ENCODE measurements around the gene RPL36AL.
A peak's percentile ranks its signal among the peaks of the same experiment; 100 is the strongest.
"Not testable (repeated sequence)": the region's sequence is repeated elsewhere in the genome, so short reads cannot be mapped to it uniquely, and the experiment has no call there.

Gene RPL36AL

DNA sequence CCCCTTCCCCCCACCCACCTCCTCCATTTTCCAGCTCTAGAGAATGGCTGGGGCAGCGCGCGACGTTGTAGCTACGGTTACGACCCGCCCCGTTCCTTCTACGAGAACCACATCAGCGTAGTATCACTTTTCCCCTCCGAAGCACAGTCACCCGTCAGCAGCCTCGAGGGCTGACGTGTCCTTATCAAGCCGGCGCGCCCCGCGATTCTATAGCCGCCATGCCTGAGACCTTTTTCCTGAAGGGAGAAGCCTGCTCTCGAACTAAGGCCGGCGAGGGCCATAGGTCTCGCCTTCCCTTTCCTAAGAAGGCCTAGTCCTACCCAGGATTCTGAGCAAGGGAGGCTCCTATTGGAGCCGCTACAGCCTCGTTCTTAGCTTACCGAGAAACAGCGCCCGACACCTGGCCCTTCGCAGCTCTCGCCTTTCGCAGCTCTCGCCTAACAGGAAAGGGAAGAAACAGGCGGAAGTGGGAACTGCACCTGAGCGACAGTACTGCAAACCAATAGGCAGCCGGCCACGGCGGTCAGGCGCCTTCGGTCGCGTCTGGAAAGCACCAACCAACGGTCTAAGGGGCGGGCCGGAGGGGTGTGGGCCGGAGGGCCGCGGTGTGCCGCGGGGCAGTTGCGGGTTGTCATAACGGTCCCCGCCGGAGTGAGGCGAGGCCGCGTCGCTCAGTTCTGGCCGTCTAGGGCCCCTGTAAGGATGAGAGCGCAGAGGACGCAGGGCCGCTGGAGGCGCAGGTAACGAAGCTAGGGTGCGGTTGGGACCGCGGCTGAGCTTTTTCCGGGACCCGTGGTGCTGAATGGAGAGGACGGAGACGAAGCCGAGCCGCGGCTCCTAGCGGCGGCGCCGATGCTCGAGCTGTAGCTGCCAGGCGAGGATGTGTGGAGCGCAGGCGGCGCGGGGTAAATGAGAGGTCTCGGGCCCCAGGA, at the start of gene RPL36AL, which contains the start of gene MGAT2:
Gene RPL36AL (minus strand): TSS at position 445 of the 932 bp plus-strand sequence. CDS start 1,522 bp downstream, outside the sequence.
Gene MGAT2 (plus strand): TSS at position 618 of the 932 bp plus-strand sequence. CDS start 470 bp downstream, outside the sequence.
- DNase-seq (ENCODE audit: low read depth): peak; percentile 92

DNA sequence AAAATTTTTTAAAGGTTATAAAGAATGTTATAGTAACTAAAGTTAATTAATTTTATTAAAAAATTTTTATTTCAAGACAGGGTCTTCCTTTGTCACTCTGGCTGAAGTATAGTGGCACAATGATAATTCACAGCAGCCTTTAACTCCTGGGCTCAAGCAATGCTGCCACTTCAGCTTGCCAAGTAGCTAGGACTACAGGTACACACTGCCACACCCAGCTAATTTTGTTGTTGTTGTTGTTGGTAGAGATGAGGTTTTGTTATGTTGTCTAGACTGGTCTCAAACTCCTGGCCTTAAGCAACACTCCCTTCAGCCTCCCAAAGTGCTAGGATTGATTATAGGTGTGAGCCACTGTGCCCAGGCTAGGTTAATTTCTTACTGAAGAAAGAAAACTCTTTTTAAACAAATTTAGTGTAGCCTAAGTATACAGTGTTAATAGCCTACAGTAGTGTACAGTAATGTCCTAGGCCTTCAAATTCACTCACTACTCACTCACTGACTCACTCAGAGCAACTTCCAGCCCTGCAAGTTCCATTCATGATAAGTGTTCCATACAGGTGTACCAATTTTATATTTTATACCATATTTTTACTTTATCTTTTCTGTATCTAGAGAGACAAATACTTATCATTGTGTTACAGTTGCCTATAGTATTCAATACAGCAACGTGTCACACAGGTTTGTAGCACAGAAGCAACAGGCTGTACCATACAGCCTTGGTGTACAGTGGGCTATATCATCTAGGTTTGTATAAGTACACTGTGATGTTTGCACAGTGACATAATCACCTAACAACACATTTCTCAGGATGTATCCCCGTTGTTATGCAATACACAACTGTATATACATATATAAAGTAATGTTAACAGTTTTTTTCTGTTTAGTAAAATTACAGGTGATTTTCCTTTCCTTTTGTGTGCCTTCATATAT, 39.4 kb upstream of the RPL36AL start:
- no peak for DNase-seq (ENCODE audit: low read depth)

DNA sequence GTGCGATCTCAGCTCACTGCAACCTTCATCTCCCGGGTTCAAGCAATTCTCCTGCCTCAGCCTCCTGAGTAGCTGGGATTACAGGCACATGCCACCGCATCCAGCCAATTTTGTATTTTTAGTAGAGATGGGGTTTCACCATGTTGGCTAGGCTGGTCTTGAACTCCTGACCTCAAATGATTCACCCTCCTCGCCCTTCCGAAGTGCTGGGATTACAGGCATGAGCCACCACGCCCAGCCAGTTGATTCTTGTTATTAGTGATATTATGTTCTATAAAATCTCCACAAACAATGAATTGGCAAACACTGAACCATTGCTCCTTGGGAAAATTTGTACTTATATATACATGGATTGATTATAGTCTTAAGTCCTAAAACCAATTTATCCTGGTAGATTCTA, 37.1 kb upstream of the RPL36AL start:
- DNase-seq (ENCODE audit: low read depth): not testable (repeated sequence)

DNA sequence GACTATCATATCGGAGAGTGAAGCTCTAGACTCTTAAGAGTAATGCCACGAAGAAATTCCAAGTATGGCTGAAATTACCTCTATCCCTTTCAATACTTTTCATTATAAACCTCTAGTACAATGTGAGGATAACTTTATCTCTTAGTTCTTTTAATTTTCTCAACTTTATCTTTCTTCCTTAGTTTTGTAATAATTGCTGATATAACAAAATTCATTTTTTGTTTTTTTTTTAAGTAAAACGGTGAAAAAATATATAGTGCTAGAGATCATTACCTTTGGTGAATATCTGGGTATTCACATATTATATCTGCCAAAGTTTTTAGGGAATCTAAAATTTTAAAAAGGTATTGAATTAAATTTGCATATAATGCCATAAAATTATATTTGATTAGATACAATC, 34.1 kb upstream of the RPL36AL start:
- DNase-seq (ENCODE audit: low read depth): no peak

DNA sequence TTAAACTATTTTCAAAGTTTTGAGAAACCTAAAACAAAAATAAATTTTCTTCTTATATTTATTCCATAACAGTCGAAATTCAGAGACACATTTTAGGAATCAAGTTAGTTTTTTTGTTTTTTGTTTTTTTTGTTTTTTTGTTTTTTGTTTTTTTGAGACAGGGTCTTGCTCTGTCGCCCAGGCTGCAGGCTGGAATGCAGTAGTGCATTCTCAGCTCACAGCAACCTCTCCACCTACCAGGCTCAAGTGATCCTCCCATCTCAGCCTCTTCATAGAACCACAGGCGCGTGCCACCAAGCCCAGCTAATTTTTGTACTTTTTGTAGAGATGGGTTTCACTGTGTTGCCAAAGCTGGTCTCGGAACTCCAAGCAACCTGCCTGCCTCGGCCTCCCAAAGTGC, 33.1 kb upstream of the RPL36AL start:
- DNase-seq (ENCODE audit: low read depth): no peak

DNA sequence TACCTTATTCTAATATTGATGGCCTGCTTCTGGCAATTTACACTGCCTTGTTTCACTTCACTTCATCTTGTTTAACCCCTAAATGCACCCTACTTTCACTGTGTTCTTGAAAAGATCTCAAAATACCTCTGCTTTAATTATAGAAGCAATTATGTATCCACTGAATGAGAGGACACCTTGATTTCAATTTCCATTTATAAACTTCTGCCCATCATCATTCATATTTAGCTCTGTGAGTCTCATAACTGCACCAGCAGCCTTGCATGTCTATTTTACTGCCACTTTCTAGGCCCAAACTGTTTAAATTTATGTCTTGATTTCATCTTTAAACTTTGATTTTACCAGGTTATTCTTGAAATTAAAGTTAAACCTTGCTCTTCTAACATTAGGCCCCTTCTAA, 21.7 kb upstream of the RPL36AL start:
- no peak for DNase-seq (ENCODE audit: low read depth)

DNA sequence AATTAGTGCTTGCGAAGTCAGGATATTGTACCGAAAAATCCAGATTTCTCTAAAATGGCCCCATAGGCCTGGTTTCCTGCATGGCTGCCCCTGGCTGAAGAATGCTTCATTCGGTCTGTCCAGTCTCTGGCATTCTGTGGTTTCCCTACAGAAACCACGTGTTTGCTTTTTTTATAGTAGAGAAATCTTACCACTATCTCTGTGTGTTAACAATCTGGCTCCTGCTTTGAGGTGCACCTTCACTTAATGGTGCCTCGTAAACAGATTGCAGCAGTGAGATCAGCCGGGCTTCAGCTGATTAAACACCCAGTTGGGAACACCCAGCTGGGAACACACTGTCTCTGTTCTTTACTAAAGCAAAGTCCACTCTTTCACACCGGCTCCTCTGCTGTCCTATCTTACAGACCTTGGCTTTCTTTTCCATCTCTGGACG, 21.3 kb upstream of the RPL36AL start:
- DNase-seq (ENCODE audit: low read depth): no peak

DNA sequence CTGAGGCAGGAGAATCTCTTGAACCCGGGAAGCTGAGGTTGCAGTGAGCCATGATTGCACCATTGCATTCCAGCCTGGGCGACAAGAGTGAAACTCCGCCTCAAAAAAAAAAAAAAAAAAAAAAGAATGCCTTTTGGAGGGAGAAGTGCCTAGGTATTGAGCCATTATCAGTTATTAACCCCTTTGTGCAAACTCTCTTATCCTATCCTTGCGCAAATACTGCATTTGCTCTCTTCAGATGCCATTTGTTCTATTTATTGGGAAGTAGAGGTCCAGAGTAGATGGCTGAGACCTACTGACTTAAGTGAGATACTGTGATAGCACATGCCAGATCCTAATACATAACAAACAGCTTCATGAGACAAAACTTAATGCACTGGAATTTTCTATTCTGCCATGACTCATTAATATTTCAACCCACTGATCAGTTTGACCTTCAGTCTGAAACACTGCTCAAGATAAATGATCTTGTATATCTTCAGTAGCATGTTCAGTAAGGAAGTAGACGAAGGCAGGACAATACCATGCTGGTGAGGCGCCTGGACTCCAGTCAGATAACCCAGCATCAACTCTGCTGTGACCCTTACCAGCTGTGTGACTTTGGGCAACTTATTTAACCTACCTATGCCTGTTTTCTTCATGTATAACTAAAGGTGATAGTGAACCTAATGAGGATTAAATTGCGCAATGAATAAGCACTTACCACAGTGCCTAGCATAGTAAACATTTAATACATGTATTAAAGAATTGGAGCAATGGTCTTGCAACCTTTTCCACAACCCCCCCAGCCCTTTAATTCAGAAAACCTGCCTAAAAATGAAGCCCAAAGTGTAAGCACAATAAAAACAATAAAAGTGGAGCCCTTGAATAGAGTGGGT, 20.4 kb upstream of the RPL36AL start:
- no peak for DNase-seq (ENCODE audit: low read depth)

DNA sequence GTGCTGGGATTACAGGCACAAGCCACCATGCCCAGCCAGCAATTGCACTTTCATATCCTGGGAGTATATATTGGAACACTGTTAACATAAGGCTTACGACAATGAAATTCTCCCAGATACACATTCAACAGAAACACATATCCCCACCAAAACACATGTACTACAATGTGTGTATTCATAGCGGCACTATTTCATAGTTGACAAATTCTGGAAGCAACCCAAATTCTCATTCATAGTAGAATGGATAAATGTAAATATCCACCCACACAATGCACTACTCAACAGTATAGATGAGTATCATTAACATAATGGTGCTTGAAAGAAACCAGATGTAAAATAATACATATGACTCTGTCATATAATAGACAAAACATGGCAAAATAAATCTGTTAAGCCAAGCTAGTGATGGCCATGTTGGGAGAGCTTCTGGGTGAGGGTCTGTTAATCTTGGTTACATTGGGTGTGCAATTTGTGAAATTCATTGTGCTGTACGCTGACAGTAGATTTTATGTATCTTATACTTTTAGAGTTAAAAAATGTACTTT, 17.2 kb upstream of the RPL36AL start:
- DNase-seq (ENCODE audit: low read depth): no peak

DNA sequence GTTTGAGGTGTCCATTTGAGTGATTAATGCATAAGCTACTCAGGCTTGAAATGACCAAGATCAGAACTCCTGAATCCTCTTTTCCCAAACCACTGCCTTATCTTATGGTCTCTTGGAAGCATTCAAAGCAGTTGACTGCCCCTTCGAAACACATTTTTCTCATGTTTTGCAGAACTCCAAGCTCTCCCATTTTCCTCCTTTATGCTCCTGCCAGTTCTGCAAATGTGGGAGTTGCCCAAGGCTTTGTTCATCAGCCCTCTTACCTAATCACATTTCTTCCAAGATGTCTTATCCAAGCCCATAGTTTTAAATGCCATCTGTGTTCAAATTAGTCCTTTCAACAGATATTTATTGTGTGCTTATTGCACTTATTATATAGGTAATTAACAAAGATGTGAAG, 16.4 kb upstream of the RPL36AL start:
- DNase-seq (ENCODE audit: low read depth): no peak

DNA sequence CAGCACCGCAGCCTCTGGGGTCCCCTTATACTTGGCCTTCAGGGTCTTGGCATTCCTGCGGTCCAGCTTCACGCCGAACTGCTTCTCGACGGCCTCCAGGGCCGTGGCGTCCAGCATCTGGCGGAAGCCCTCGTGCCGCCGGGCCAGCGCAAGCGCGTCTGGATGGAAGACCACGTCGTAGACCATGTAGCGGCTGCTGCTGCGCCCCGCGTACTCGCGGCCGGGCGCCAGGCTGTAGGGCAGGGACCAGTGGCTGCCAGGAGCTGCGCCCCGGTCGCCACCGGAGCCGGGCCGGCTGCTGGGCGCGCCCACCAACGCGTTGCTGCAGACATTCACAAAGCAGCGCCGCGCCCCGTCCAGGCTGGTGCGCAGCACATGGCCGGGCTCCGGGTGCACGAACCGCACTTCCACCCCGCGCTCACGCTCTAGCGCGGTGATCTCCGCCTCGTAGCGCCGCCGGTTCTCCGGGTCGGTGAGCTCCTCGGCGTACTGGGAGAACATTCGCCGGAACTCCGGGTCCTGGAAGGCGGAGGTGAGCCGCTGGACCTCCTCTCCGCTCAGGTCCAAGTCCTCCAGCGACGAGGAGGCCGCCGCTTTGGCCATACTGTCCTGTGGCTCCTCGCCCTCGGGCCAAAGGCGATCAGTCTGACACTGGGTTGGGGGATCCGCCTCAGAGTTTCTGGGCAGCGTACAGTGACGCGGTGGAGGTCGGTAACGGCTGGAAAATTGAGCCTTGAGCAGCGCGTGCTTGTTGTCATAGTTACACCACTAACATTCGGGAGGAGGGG, 14.3 kb upstream of the RPL36AL start, which contains the start of gene DNAAF2:
Gene DNAAF2 (minus strand): TSS at position 698 of the 788 bp plus-strand sequence. CDS start 95 bp downstream, at position 603.
- peak; percentile 56 for DNase-seq (ENCODE audit: low read depth)

DNA sequence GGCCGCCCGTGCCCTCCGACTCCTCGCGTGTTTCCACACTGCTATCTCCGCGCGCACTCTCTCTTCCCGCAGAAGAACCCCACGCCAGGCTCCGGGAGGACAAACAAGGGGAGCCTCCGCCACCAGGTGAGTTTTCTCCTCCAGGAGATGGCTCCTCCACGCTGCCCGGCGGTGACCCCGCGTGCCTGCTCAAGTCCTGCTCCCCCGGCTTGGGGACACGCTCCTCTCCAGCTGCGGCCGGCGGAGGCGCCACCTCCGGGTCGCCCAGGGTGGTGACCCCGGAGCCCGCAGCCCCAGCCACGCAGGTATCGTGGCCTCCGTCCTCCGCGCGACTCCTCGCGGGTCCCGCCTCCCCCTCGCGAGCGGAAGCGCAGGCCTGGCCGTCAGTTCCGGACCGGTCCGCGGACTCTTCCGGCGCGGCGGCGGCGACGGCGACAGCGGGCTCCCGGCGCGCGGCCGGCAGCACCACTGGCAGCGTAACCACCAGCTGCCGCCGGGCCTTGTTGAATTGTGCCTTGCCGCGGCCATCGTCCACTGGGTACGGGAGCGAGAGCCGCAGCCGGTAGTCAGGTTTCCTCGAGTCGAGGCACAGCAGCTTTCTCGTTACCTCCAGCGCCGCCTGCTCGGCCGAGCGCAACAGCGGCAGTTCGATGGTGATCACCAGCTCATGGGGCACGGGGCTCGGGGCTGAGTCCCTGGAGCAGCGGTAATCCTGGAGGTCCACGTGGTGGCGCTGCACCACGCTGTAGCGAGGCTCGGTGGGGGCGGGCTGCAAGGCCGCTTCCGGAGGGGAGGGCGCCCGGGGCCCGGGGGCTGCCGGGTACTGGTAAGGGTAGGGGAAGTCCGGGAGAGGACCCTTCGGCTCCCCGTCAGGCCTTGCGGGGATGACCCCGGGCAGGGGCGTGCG, 13.5 kb upstream of the RPL36AL start:
- peak; percentile 92 for DNase-seq (ENCODE audit: low read depth)

DNA sequence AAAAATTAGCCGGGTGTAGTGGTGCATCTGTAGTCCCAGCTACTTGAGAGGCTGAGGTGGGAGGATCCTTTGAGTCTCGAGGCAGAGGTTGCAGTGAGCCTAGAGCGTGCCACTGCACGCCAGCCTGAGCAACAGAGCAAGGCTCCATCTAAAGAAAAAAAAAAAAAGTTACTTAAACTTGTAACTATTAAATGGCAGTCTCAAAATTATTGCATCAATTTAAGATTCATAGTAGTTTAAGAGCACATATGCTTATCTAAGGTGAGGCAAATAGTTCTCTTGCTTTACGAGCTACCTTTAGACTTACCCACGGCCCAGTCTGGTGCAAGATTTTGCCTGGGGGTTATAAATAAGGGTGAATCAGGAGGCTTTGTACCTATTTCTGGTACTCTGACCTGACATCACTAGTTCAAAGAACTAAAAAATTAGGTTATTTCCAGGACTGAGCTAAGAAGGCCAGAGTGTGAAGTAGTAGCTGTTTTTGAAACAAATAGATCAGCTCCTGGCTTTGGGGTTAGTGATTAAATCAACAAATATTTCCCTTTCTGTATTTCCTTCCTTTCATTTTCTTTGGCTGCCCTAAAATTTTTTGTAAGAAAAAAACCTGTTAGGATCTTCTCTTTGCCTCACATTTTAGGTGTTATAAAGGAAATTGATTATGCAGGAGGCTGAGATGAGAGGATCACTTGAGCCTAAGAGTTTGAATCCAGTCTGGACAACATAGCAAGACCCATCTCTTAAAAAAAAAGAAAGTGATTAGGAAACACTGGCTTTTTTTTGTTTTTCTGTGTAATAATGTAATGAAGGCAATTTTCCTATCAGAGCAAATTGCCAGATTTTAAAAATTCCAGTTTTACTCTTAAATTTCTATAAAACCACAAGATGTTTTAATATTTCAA, 3.8 kb upstream of the RPL36AL start:
- DNase-seq (ENCODE audit: low read depth): no peak

DNA sequence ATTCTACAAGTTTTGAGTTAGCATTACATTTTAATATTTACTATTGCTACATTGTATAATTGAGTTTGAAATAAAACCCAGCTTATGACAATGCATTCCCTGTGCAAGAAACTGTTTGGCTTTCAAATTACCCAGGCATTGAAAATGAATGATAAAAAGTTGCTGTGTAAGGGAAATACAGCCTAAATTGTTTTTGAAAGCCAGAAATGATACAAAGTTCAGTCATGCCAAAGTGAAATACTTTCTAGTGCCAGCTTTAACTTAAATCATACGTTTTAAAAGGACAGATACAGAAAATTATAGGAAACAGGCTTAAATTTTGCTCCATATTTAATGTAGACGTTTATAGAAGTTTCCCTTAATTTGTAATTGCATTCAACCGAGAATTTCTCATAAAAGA, 3.0 kb upstream of the RPL36AL start:
- no peak for DNase-seq (ENCODE audit: low read depth)

DNA sequence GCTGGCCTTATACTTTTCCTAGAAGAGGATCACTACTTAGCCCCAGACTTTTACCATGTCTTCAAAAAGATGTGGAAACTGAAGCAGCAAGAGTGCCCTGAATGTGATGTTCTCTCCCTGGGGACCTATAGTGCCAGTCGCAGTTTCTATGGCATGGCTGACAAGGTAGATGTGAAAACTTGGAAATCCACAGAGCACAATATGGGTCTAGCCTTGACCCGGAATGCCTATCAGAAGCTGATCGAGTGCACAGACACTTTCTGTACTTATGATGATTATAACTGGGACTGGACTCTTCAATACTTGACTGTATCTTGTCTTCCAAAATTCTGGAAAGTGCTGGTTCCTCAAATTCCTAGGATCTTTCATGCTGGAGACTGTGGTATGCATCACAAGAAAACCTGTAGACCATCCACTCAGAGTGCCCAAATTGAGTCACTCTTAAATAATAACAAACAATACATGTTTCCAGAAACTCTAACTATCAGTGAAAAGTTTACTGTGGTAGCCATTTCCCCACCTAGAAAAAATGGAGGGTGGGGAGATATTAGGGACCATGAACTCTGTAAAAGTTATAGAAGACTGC, 1.7 kb upstream of the RPL36AL start:
- DNase-seq (ENCODE audit: low read depth): no peak

DNA sequence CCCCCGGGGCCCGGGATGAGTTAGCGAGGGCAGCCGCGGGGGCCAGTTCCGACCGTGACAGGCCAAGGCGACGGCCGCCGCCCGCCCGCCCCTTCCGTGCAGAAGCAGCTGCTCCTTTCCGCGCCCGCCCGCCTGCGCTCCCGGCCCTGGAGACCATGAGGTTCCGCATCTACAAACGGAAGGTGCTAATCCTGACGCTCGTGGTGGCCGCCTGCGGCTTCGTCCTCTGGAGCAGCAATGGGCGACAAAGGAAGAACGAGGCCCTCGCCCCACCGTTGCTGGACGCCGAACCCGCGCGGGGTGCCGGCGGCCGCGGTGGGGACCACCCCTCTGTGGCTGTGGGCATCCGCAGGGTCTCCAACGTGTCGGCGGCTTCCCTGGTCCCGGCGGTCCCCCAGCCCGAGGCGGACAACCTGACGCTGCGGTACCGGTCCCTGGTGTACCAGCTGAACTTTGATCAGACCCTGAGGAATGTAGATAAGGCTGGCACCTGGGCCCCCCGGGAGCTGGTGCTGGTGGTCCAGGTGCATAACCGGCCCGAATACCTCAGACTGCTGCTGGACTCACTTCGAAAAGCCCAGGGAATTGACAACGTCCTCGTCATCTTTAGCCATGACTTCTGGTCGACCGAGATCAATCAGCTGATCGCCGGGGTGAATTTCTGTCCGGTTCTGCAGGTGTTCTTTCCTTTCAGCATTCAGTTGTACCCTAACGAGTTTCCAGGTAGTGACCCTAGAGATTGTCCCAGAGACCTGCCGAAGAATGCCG, 872 bp upstream of the RPL36AL start:
- peak; percentile 44 for DNase-seq (ENCODE audit: low read depth)

DNA sequence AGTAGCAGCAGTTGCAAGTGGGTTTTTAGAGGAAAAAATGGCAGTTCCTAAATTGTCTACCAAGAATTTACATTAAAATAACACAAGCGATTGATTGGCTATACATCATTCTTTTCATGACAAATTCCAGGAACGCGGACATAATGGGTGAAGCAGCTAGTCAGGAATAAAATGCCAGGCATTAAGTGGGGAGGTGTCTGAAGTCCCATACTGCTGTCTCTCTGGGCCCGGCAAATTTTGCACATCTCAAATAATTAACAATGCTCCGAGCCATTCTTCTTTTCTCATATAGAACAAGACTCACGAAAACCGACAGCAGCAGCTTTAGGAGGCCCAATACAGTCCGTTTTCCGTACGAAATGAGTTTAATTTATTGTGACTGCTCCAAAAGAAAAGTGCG, 696 bp downstream of the RPL36AL start:
- no peak for DNase-seq (ENCODE audit: low read depth)
